Measurements from ENCODE around the gene SLC39A3.

- no peak for TF ChIP-seq POLR2AphosphoS5 (IDR thresholded peaks at IDR 0.05; ENCODE audit: low read depth, low read length)
- TF ChIP-seq CTCF (IDR thresholded peaks at IDR 0.05): no peak
- no peak for TF ChIP-seq REST (IDR thresholded peaks at IDR 0.05; ENCODE audit: insufficient read depth in 1 of 2, low read depth in 2 of 2, low read length in 1 of 2)
These were observed 34.4 kb upstream of the SLC39A3 start for GRCh38 chr19:2774083-2774679.
